ENCODE results near the gene ZDHHC24. TPM values are rescaled to one million over a fixed set of nuclear protein-coding genes. Genes with fewer than 3 reads are reported as not detected.

ZDHHC24 gene
- total and polyA plus RNA-seq, 10 of the 15 experiments (the other 5 are each of a cell fraction or from before 2014, with no cell fraction given) = 0.86 to 17.5 (median 6.8) TPM

DNA sequence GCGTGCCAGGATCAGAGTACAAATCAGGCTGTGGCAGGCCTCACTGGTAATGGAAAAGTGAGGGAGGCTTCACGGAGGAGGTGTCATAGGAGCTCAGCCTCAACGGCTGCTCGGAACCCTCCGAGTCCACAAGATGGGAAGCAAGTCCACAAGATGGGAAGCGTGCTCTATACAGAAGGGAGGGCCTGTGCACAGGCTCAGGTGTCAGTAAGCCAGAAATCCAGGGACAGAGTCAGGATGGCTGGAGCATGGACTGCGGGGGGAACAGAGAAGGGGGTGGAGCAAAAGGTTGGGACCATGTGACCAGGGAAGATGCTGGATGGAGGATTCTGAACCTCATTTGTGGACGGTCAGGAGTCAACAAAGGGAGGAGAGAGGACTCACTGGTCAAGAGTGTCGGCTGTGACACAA lies 69.0 kb downstream of the ZDHHC24 start (continued):
- TF ChIP-seq, protein P1, sequence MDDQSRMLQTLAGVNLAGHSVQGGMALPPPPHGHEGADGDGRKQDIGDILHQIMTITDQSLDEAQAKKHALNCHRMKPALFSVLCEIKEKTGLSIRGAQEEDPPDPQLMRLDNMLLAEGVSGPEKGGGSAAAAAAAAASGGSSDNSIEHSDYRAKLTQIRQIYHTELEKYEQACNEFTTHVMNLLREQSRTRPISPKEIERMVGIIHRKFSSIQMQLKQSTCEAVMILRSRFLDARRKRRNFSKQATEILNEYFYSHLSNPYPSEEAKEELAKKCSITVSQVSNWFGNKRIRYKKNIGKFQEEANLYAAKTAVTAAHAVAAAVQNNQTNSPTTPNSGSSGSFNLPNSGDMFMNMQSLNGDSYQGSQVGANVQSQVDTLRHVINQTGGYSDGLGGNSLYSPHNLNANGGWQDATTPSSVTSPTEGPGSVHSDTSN (IDR thresholded peaks at IDR 0.05; ENCODE audit: insufficient replicate concordance, low read depth, low read length) = no peak
- TF ChIP-seq SREBF2 (IDR thresholded peaks at IDR 0.05; ENCODE audit: low read length) = no peak
- TF ChIP-seq ZNF622 (IDR thresholded peaks at IDR 0.05) = no peak
- no peak for TF ChIP-seq SUZ12 (IDR thresholded peaks at IDR 0.05; ENCODE audit: unreplicated experiment)
- TF ChIP-seq IKZF2 (IDR thresholded peaks at IDR 0.05) = no peak
- TF ChIP-seq, protein P2, sequence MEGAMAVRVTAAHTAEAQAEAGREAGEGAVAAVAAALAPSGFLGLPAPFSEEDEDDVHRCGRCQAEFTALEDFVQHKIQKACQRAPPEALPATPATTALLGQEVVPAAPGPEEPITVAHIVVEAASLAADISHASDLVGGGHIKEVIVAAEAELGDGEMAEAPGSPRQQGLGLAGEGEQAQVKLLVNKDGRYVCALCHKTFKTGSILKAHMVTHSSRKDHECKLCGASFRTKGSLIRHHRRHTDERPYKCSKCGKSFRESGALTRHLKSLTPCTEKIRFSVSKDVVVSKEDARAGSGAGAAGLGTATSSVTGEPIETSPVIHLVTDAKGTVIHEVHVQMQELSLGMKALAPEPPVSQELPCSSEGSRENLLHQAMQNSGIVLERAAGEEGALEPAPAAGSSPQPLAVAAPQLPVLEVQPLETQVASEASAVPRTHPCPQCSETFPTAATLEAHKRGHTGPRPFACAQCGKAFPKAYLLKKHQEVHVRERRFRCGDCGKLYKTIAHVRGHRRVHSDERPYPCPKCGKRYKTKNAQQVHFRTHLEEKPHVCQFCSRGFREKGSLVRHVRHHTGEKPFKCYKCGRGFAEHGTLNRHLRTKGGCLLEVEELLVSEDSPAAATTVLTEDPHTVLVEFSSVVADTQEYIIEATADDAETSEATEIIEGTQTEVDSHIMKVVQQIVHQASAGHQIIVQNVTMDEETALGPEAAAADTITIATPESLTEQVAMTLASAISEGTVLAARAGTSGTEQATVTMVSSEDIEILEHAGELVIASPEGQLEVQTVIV (IDR thresholded peaks at IDR 0.05; ENCODE audit: borderline replicate concordance, partially characterized antibody) = no peak
- TF ChIP-seq CREB1 (IDR thresholded peaks at IDR 0.05; ENCODE audit: low read depth) = no peak
- TF ChIP-seq HDAC6 (IDR thresholded peaks at IDR 0.05; ENCODE audit: unreplicated experiment) = no peak
- no peak for TF ChIP-seq TBL1XR1 (IDR thresholded peaks at IDR 0.05; ENCODE audit: low read depth, low read length)
- TF ChIP-seq, protein P3, sequence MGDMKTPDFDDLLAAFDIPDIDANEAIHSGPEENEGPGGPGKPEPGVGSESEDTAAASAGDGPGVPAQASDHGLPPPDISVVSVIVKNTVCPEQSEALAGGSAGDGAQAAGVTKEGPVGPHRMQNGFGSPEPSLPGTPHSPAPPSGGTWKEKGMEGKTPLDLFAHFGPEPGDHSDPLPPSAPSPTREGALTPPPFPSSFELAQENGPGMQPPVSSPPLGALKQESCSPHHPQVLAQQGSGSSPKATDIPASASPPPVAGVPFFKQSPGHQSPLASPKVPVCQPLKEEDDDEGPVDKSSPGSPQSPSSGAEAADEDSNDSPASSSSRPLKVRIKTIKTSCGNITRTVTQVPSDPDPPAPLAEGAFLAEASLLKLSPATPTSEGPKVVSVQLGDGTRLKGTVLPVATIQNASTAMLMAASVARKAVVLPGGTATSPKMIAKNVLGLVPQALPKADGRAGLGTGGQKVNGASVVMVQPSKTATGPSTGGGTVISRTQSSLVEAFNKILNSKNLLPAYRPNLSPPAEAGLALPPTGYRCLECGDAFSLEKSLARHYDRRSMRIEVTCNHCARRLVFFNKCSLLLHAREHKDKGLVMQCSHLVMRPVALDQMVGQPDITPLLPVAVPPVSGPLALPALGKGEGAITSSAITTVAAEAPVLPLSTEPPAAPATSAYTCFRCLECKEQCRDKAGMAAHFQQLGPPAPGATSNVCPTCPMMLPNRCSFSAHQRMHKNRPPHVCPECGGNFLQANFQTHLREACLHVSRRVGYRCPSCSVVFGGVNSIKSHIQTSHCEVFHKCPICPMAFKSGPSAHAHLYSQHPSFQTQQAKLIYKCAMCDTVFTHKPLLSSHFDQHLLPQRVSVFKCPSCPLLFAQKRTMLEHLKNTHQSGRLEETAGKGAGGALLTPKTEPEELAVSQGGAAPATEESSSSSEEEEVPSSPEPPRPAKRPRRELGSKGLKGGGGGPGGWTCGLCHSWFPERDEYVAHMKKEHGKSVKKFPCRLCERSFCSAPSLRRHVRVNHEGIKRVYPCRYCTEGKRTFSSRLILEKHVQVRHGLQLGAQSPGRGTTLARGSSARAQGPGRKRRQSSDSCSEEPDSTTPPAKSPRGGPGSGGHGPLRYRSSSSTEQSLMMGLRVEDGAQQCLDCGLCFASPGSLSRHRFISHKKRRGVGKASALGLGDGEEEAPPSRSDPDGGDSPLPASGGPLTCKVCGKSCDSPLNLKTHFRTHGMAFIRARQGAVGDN (IDR thresholded peaks at IDR 0.05) = no peak
- TF ChIP-seq CHD1 (IDR thresholded peaks at IDR 0.05; ENCODE audit: low read depth, low read length) = no peak

Measured in GM12878 (cell line).